ENCODE data around the gene PRR16. TPM values are rescaled to one million over a fixed set of nuclear protein-coding genes. Genes with fewer than 3 reads are reported as not detected.
"Not testable (repeated sequence)": the region's sequence is repeated elsewhere in the genome, so short reads cannot be mapped to it uniquely, and the experiment has no call there.

PRR16 gene
- total RNA-seq, 3 donors from 2014 or later: 1.2 to 9.6 (median 3.6) TPM

DNA sequence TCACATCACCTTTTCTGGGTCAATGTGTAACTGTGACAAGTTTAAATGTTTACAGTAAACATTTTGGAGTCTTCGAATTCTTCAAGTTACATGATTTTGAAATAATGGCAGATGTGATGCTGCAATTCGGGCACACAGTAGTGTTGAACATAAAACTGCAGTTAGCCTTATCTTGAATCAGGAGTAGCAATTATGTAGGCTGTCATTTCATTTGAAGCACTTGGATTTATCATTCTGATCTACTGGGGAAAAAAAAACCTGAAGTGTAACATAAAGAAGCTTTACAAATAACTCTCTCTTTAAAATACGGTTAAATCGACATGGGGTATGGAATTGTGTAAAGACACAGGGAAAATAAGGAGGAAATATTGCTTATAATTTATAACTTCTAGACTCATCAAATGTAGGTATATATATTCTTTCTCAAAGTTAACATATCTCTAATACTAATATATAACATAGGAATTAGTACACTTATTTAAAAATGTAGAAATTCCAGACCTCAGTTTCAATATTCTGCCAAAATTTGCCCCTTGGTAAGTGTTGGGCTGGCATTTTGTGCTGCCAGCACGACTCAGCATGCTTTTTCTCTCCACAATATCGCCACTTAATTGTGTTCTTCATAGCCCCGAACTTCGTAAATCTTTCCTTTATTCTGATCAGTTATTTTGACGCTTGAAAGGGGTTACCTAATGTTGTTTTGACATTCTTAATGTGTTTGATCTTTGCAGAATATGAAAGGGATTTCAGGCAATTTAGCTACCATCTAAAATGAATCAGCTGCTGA is 226.7 kb downstream of the PRR16 start:
- no peak overlapping the region for H3K4me3 ChIP-seq
- no peak for DNase-seq (ENCODE audit: low spot score in 2 of 2)
- no peak overlapping the region for H3K27ac ChIP-seq
- intact Hi-C loops (cut with DNase I; ENCODE audit: low total_unique reads): no loop called here
- H3K27me3 ChIP-seq: no peaks in the 10 kb centered on the region
- H3K9me3 ChIP-seq: no peaks in the 10 kb centered on the region
- H3K4me1 ChIP-seq: no peaks in the 10 kb centered on the region
- TF ChIP-seq POLR2A (IDR thresholded peaks at IDR 0.05) (no peak), POLR2AphosphoS5 (IDR thresholded peaks at IDR 0.05) (no peak)
- TF ChIP-seq, protein P1, sequence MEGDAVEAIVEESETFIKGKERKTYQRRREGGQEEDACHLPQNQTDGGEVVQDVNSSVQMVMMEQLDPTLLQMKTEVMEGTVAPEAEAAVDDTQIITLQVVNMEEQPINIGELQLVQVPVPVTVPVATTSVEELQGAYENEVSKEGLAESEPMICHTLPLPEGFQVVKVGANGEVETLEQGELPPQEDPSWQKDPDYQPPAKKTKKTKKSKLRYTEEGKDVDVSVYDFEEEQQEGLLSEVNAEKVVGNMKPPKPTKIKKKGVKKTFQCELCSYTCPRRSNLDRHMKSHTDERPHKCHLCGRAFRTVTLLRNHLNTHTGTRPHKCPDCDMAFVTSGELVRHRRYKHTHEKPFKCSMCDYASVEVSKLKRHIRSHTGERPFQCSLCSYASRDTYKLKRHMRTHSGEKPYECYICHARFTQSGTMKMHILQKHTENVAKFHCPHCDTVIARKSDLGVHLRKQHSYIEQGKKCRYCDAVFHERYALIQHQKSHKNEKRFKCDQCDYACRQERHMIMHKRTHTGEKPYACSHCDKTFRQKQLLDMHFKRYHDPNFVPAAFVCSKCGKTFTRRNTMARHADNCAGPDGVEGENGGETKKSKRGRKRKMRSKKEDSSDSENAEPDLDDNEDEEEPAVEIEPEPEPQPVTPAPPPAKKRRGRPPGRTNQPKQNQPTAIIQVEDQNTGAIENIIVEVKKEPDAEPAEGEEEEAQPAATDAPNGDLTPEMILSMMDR (IDR thresholded peaks at IDR 0.05): no peak
- no peaks in the 10 kb centered on the region for H3K36me3 ChIP-seq

GRCh38 chr5:120692325-120692724 is 228.2 kb downstream of the PRR16 start:
- intact Hi-C loops (cut with DNase I; ENCODE audit: low total_unique reads): no loop called here
- Histone ChIP-seq H3K4me3 (no peak overlapping the region), H3K9me3 (no peaks in the 10 kb centered on the region), H3K36me3 (no peaks in the 10 kb centered on the region), H3K4me1 (no peaks in the 10 kb centered on the region), H3K27me3 (no peaks in the 10 kb centered on the region), H3K27ac (no peak overlapping the region)
- TF ChIP-seq POLR2A (IDR thresholded peaks at IDR 0.05) (no peak), POLR2AphosphoS5 (IDR thresholded peaks at IDR 0.05) (no peak)
- TF ChIP-seq, protein P1 (IDR thresholded peaks at IDR 0.05): no peak
- DNase-seq (ENCODE audit: low spot score in 2 of 2): no peak

GRCh38 chr5:120695368-120695880 is 231.3 kb downstream of the PRR16 start:
- intact Hi-C loops (cut with DNase I; ENCODE audit: low total_unique reads): no loop called here
- no peaks in the 10 kb centered on the region for H3K9me3 ChIP-seq
- no peak overlapping the region for H3K4me3 ChIP-seq
- H3K27ac ChIP-seq: no peak overlapping the region
- DNase-seq (ENCODE audit: low spot score in 2 of 2): no peak
- H3K4me1 ChIP-seq: no peaks in the 10 kb centered on the region
- TF ChIP-seq, protein P1 (IDR thresholded peaks at IDR 0.05): no peak
- TF ChIP-seq POLR2AphosphoS5 (IDR thresholded peaks at IDR 0.05): no peak
- no peak for TF ChIP-seq POLR2A (IDR thresholded peaks at IDR 0.05)
- H3K27me3 ChIP-seq: no peaks in the 10 kb centered on the region
- H3K36me3 ChIP-seq: no peaks in the 10 kb centered on the region

DNA sequence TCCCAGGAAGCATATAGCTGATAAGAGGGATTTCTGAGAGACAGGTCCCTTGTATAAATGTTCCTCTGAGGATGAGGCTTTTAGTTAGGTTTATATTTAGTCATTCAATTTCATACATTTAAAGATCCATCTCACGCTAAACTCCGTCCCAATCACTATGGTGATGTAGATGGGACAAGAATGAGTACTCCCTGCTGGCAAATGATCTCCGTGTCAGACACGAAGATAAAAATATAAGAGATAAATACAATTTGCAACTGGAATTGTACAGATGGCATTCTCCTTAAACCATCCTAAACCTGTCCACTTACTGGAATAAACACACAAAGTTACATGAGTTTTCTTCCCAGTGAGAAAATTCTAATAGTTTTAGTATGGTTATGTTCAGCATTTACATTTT is 233.0 kb downstream of the PRR16 start:
- Histone ChIP-seq H3K9me3 (no peaks in the 10 kb centered on the region), H3K27ac (no peak overlapping the region), H3K27me3 (no peaks in the 10 kb centered on the region), H3K36me3 (no peaks in the 10 kb centered on the region), H3K4me1 (no peaks in the 10 kb centered on the region), H3K4me3 (no peak overlapping the region)
- TF ChIP-seq POLR2A (IDR thresholded peaks at IDR 0.05): no peak
- no peak for TF ChIP-seq POLR2AphosphoS5 (IDR thresholded peaks at IDR 0.05)
- TF ChIP-seq, protein P1 (IDR thresholded peaks at IDR 0.05): no peak
- no peak for DNase-seq (ENCODE audit: low spot score in 2 of 2)
- intact Hi-C loops (cut with DNase I; ENCODE audit: low total_unique reads): no loop called here

DNA sequence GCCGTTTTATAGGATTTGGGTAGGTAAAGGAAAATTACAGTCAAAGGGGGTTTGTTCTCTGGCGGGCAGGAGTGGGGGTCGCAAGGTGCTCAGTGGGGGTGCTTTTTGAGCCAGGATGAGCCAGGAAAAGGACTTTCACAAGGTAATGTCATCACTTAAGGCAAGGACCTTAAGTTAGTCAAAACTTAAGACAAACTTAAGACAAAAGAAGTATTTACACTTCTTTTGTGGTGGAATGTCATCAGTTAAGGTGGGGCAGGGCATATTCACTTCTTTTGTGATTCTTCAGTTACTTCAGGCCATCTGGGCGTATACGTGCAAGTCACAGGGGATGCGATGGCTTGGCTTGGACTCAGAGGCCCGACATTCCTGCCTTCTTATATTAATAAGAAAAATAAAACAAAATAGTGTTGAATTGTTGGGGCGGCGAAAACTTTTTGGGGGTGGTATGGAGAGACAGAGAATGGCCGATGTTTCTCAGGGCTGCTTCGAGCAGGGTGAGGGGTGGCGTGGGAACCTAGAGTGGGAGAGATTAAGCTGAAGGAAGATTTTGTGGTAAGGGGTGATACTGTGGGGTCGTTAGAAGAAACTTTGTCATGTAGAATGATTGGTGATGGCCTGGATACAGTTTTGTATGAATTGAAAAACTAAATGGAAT is 233.7 kb downstream of the PRR16 start:
- H3K27ac ChIP-seq; intact Hi-C loops (cut with DNase I; ENCODE audit: low total_unique reads); H3K27me3 ChIP-seq: not testable (repeated sequence)

DNA sequence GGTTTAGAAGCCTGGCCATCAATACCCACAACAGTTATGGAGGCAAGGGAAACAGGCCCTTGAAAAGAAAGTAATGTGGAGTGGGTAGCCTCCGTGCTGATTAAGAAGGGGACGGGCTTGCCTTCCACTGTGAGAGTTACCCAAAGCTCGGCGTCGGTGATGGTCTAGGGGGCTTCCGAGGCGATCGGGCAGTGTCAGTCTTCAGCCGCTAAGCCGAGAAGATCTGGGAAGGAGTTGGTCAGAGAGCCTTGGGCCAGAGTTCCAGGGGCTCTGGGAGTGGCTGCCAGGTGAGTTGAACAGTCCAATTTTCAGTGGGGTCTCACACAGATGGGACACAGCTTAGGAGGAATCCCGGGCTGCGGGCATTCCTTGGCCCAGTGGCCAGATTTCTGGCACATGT is 236.6 kb downstream of the PRR16 start:
- H3K9me3 ChIP-seq; H3K27me3 ChIP-seq; H3K4me1 ChIP-seq; H3K36me3 ChIP-seq; intact Hi-C loops (cut with DNase I; ENCODE audit: low total_unique reads); H3K27ac ChIP-seq; DNase-seq (ENCODE audit: low spot score in 2 of 2); H3K4me3 ChIP-seq: not testable (repeated sequence)

More for the DNA sequence above, 233.7 kb downstream of the PRR16 start:
- DNase-seq (ENCODE audit: low spot score in 2 of 2); H3K4me3 ChIP-seq; H3K36me3 ChIP-seq; H3K9me3 ChIP-seq; H3K4me1 ChIP-seq: not testable (repeated sequence)

- H3K27ac ChIP-seq; intact Hi-C loops (cut with DNase I; ENCODE audit: low total_unique reads); H3K27me3 ChIP-seq; H3K4me3 ChIP-seq; H3K36me3 ChIP-seq; H3K4me1 ChIP-seq; H3K9me3 ChIP-seq; DNase-seq (ENCODE audit: low spot score in 2 of 2): not testable (repeated sequence)
Measured at GRCh38 chr5:120702817-120703538, 238.9 kb downstream of the PRR16 start.
